Esophagus squamous epithelium (tissue), 5 donors: ENCODE data around the gene NCKIPSD. TPM values are rescaled to one million over a fixed set of nuclear protein-coding genes. Genes with fewer than 3 reads are reported as not detected.

Source experiments
- DNase-seq: peaks from one replicate; lab custom pipeline; 2025; lab: John Stamatoyannopoulos, UW
- H3K27ac ChIP-seq, 4 donors: fragments of 200-600 bp; sonication (generic); one replicate each; pipeline ENCODE4 v1.5.1; 2016 to 2019; ENCODE audit warnings: mild to moderate bottlenecking in 1 of 4
- H3K27me3 ChIP-seq, 4 donors: fragments of 200-600 bp; sonication (generic); 1 replicate in 3 of 4; 2 replicates in 1 of 4; pipeline versions ENCODE4 v1.5.1 to v1.6.0; 2017 to 2021; ENCODE audit warnings: antibody characterized with exemption in 1 of 4
- H3K36me3 ChIP-seq, 3 donors: fragments of 200-600 bp; sonication (generic); one replicate each; pipeline ENCODE4 v1.5.1; 2016 to 2019
- H3K4me1 ChIP-seq, 3 donors: fragments of 200-600 bp; sonication (generic); one replicate each; pipeline ENCODE4 v1.5.1; 2017 to 2019
- H3K4me3 ChIP-seq, 4 donors: fragments of 200-600 bp; sonication (generic); 1 replicate in 3 of 4; 2 replicates in 1 of 4; pipeline ENCODE4 v1.5.1; 2016 to 2019; ENCODE audit warnings: mild to moderate bottlenecking in 2 of 4, moderate library complexity in 1 of 4
- H3K9me3 ChIP-seq, 3 donors: fragments of 200-600 bp; sonication (generic); one replicate each; pipeline ENCODE4 v1.5.1; 2016 to 2019
- POLR2A ChIP-seq, 4 donors: fragments of 450-650 bp; IDR thresholded peaks; one replicate each; pipeline ENCODE4 v1.6.1; 2017; ENCODE audit warnings: antibody characterized with exemption in 4 of 4, mild to moderate bottlenecking in 4 of 4, moderate library complexity in 3 of 4
- WGBS, 2 donors: methylation state at CpG; one replicate each; pipeline ENCODE4 v1.1.5; 2018; 5-methylcytosine and 5-hydroxymethylcytosine counted together
- intact Hi-C: fragments of 100-400 bp; cut with DNase I; formaldehyde crosslinking; loops from one replicate; pipeline ENCODE4 v1.15.0; 2022
- small RNA-seq, 4 donors: library from RNA; depleted of rRNA; stranded (forward); fragments of <200 nt; gene quantifications; one replicate each; pipeline ENCODE3, GENCODE V24; 2016
- total RNA-seq, 4 donors: library from RNA; depleted of rRNA; stranded (reverse); fragments of >200 nt; gene quantifications; one replicate each; pipeline ENCODE4 v1.1.0, GENCODE V29; 2016
- TF ChIP-seq, protein P1 (sequence below), 6 experiments: fragments of 450-650 bp in 4 of 6; fragments of 200-600 bp in 2 of 6; sonication (generic) in 2 of 6; IDR thresholded peaks; one replicate each; pipeline ENCODE4 v1.5.1; 2016 to 2019; ENCODE audit warnings: antibody characterized with exemption in 6 of 6, mild to moderate bottlenecking in 4 of 6, moderate library complexity in 4 of 6
- donor health status: DM: yes; HTN: yes; CAD: no.

NCKIPSD gene
- total RNA-seq, 4 donors from 2014 or later, result 12.4 to 16.8 (median 15.0) TPM

DNA sequence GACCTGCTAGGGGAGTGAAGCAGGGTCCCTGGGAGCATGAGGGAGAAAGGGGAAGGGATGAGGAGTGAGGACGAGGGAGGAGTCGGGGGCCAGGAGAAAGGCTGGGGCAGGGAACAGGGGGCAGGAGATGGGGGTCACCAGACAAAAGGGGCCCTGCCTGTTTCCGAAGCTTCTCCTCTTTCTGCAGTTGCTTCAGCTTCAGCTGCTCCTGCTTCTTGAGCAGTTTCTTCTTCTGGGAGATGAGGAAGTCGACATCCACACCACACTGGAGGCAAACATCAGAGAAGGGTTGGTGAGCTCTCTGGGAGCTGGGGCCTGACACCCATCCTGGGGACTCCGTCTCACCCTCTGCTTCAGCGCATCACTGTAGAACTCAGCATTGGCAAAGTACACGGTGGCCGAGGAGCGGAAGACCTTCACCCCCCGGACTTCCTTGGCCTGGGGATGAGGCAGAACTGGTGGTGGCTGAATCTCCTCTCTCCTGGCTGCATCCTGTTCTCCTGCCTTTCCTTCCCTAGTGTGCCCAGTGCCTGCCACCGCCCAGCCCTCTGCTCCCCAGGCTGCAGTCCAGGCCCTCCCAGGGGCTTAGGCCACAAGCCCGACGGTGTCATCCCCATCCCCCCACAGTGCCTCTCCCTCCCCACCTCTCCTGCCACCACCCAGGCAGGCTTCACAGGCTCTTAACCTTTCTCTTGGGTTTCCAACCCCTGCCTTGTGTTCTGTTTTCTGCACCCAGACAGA lies 57.3 kb downstream of the NCKIPSD start:
- Histone ChIP-seq H3K4me1 (peaks cover 0 to 2% (median 0%) of the 10 kb centered on the region in 3 donors), H3K4me3 (no peak overlapping the region), H3K9me3 (no peaks in the 10 kb centered on the region), H3K27ac (no peak overlapping the region), H3K36me3 (peaks cover 0 to 83% (median 6%) of the 10 kb centered on the region in 3 donors), H3K27me3 (no peaks in the 10 kb centered on the region)
- 76 to 80% methylated on average over 8 to 13 of the region's 13 CpGs for WGBS, 2 donors
- intact Hi-C loops, result no loop called here
- no peak for DNase-seq
- TF ChIP-seq POLR2A (IDR thresholded peaks at IDR 0.05), result no peak
- TF ChIP-seq, protein P1, sequence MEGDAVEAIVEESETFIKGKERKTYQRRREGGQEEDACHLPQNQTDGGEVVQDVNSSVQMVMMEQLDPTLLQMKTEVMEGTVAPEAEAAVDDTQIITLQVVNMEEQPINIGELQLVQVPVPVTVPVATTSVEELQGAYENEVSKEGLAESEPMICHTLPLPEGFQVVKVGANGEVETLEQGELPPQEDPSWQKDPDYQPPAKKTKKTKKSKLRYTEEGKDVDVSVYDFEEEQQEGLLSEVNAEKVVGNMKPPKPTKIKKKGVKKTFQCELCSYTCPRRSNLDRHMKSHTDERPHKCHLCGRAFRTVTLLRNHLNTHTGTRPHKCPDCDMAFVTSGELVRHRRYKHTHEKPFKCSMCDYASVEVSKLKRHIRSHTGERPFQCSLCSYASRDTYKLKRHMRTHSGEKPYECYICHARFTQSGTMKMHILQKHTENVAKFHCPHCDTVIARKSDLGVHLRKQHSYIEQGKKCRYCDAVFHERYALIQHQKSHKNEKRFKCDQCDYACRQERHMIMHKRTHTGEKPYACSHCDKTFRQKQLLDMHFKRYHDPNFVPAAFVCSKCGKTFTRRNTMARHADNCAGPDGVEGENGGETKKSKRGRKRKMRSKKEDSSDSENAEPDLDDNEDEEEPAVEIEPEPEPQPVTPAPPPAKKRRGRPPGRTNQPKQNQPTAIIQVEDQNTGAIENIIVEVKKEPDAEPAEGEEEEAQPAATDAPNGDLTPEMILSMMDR (IDR thresholded peaks at IDR 0.05), result no peak

DNA sequence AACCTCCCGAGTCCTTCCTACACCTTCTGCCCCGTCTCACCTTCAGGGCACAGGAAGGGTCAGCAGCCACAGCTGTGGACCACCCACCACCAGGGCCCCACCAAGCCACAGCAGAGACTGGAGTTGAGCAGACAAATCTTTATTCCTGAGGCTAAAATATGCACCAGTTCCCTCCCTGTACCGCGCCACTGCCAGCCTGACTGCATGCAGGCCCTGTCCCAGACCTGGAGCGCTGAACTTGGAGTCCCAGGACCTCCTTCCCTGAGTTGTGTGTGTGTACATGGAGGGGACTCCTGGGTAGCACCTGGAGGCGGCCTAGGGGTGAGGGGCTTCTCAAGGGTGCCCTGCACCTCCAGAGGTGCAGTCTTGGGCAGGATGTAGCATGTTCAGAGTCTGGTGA lies 60.1 kb downstream of the NCKIPSD start:
- intact Hi-C loops, result no loop called here
- Histone ChIP-seq H3K27ac (no peak overlapping the region), H3K4me3 (no peak overlapping the region), H3K36me3 (peaks cover 0 to 55% (median 6%) of the 10 kb centered on the region in 3 donors), H3K27me3 (no peaks in the 10 kb centered on the region), H3K4me1 (no peaks in the 10 kb centered on the region), H3K9me3 (no peaks in the 10 kb centered on the region)
- no peak for DNase-seq
- 60% methylated on average over 1 of the region's 6 CpGs; no CpG with 5 or more reads in 1 of the 2 donors for whole genome bisulfite sequencing, 2 donors
- TF ChIP-seq, protein P1 (IDR thresholded peaks at IDR 0.05), result no peak
- TF ChIP-seq POLR2A (IDR thresholded peaks at IDR 0.05), result no peak

DNA sequence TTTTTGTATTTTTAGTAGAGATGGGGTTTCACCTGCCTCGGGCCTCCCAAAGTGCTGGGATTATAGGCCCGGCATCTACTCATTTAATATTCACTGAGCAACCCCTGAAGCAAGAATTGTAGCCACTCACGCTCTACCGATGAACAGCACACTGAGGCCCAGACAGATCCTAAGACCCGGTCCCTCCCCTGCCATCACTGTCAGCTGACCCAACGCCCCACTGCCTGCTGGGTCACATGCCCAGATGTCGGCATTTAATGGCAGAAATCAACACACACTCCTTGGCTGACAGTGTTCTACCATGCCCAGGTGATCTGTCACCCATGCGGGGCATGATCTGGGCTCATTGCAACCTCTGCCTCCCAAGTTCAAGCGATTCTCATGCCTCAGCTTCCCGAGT lies 60.9 kb downstream of the NCKIPSD start:
- H3K4me3 ChIP-seq, result no peak overlapping the region
- H3K9me3 ChIP-seq, result no peaks in the 10 kb centered on the region
- peaks cover 0 to 47% (median 6%) of the 10 kb centered on the region in 3 donors for H3K36me3 ChIP-seq
- WGBS, 2 donors, result 90 to 92% methylated on average over 7 to 8 of the region's 10 CpGs
- intact Hi-C loops, result no loop called here
- no peak overlapping the region for H3K27ac ChIP-seq
- no peaks in the 10 kb centered on the region for H3K4me1 ChIP-seq
- no peak for TF ChIP-seq POLR2A (IDR thresholded peaks at IDR 0.05)
- TF ChIP-seq, protein P1 (IDR thresholded peaks at IDR 0.05), result no peak
- H3K27me3 ChIP-seq, result no peaks in the 10 kb centered on the region
- DNase-seq, result no peak

DNA sequence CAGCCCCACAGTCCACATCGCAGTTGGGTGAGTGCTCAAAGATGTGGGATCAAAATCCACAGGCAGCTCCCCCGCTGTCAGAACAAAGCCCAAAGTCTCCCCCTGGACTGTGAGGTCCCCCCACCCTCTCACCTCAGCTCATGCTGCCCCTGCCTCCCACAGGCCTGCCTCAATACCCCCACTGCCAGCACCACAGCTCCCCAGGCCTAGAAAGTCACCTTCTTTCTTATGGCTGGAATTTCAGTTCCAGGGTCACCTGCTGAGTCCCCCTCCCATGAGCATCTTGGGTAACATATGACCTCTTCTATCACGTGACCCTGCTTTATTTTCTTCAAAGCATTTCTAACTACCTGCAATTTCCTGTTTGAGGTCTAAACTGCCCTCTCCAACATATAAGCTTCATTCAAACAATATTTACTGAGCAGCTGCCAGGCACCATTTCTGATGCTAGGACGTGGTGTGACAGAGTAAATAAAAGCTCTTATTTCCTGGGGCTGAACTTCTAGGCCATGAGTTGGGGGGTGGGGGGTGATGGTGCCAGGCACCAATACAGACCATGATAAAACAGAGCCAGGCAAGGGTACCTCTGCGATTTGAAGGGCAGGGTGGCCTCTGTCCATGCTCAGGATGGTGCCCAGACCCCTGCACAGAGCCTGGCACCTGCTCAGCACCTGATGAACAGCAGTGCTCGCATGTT lies 61.7 kb downstream of the NCKIPSD start:
- Histone ChIP-seq H3K27ac (no peak overlapping the region), H3K9me3 (no peaks in the 10 kb centered on the region), H3K27me3 (no peaks in the 10 kb centered on the region), H3K4me1 (no peaks in the 10 kb centered on the region), H3K36me3 (peaks cover 0 to 41% (median 6%) of the 10 kb centered on the region in 3 donors), H3K4me3 (no peak overlapping the region)
- DNase-seq, result no peak
- intact Hi-C loops, result no loop called here
- TF ChIP-seq, protein P1 (IDR thresholded peaks at IDR 0.05), result no peak
- TF ChIP-seq POLR2A (IDR thresholded peaks at IDR 0.05), result no peak
- WGBS, 2 donors, result 74 to 81% methylated on average over 3 to 5 of the region's 6 CpGs

Small RNAs within 50 kb of the gene (small RNA-seq; reads per million reads assigned to genes)
- 0 reads per million in 4 donors for gene AC141002.1

Other genes with a start within 250 kb of the NCKIPSD start
- 10 to 100 TPM; 15.1 to 31.3 (median 18.2) TPM for gene CCDC51, start 245.8 kb downstream of the NCKIPSD start, total RNA-seq
- 100 to 1,000 TPM; 293 to 431 (median 357) TPM for gene TMA7, start 245.7 kb downstream of the NCKIPSD start, total RNA-seq
- 1 to 10 TPM; 4.8 to 8.9 (median 7.1) TPM for gene ATRIP, start 239.2 kb downstream of the NCKIPSD start, total RNA-seq
- gene SHISA5, start 181.7 kb downstream of the NCKIPSD start, total RNA-seq, result 100 to 1,000 TPM in 2 of 4 donors, 10 to 100 TPM in 2; 71.8 to 138 (median 115) TPM
- 10 to 100 TPM in 1 of 4 donors, 1 to 10 TPM in 3; 6.7 to 10.2 (median 8.0) TPM for gene PFKFB4, start 129.1 kb downstream of the NCKIPSD start, total RNA-seq
- 1 to 10 TPM; 2.6 to 5.3 (median 3.4) TPM for gene UCN2, start 122.1 kb downstream of the NCKIPSD start, total RNA-seq
- 100 to 1,000 TPM in 1 of 4 donors, 10 to 100 TPM in 3; 52.8 to 125 (median 69.0) TPM for gene COL7A1, start 90.6 kb downstream of the NCKIPSD start, total RNA-seq
- 100 to 1,000 TPM; 213 to 471 (median 356) TPM for gene UQCRC1, start 76.3 kb downstream of the NCKIPSD start, total RNA-seq
- gene TMEM89, start 64.1 kb downstream of the NCKIPSD start, total RNA-seq, result not detected
- gene SLC26A6, start 50.5 kb downstream of the NCKIPSD start, total RNA-seq, result 1 to 10 TPM; 7.7 to 9.4 (median 9.0) TPM
- under 1 TPM; 0.31 to 0.76 (median 0.45) TPM for gene CELSR3, start 23.0 kb downstream of the NCKIPSD start, total RNA-seq
- gene IP6K2, start 31.3 kb upstream of the NCKIPSD start, total RNA-seq, result 10 to 100 TPM; 52.1 to 94.6 (median 67.9) TPM
- gene PRKAR2A, start 162.0 kb upstream of the NCKIPSD start, total RNA-seq, result 10 to 100 TPM; 25.4 to 51.6 (median 35.3) TPM
- 10 to 100 TPM in 2 of 4 donors, 1 to 10 TPM in 2; 4.2 to 19.6 (median 11.7) TPM for gene SLC25A20, start 213.0 kb upstream of the NCKIPSD start, total RNA-seq
- gene ARIH2, start 232.9 kb upstream of the NCKIPSD start, total RNA-seq, result 10 to 100 TPM; 54.0 to 74.2 (median 71.3) TPM